Astrocyte of the cerebellum (primary cell): ENCODE results near the gene CDS2.
A peak's percentile ranks its signal among the peaks of the same experiment; 100 is the strongest.

Experiments
- DNase-seq: peaks from one replicate; pipeline ENCODE4 v3.0.0-alpha.2; 2011; ENCODE audit warnings: low read depth
- H3K4me3 ChIP-seq: 2 replicates; pipeline ENCODE4 v1.5.1; 2011; ENCODE audit warnings: mild to moderate bottlenecking, low read depth, low read length, moderate library complexity
- in situ Hi-C: cut with HindIII; loops from 2 replicates; pipeline ENCODE4 v1.10.0; 2017; ENCODE audit warnings: low sequenced_read_pairs
- TF ChIP-seq, protein P1 (sequence below): IDR thresholded peaks from 2 replicates; pipeline ENCODE4 v1.5.1; 2012; ENCODE audit warnings: low read length, low read depth, moderate library complexity, mild to moderate bottlenecking; ENCODE audit errors: missing control alignments

The CDS2 gene

DNA sequence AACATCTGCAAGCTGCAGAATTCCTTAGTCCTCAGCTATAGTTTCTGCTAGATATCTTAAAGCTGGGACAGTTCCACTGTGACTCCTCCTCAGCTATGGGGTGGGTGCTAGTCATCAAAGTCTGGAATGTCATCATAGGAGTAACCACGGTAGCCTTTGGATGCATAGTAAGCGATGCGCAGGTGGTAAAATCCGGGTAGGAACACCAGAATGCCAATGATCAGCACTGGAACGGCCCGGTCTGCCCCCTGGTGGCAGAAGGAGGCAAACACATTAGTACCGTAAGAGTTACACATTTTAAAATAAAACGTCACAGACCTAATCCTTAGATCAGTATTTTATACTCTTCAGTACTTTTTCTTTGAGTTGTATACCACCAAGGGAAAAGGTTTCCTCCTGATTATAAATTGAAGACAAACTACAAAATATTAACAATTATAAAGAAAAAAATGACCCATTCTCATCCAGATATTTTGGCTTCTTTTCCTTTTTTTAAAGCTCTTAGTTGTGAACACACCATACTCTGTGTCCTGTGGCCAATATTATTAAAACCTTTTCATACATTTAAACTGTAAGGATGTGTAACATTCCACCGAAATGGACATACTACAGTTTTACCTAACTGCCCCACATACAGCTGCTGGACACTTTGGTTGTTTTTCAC, 26.0 kb upstream of the CDS2 start:
- DNase-seq, result no peak
- H3K4me3 ChIP-seq, result no peak overlapping the region
- TF ChIP-seq, protein P1, sequence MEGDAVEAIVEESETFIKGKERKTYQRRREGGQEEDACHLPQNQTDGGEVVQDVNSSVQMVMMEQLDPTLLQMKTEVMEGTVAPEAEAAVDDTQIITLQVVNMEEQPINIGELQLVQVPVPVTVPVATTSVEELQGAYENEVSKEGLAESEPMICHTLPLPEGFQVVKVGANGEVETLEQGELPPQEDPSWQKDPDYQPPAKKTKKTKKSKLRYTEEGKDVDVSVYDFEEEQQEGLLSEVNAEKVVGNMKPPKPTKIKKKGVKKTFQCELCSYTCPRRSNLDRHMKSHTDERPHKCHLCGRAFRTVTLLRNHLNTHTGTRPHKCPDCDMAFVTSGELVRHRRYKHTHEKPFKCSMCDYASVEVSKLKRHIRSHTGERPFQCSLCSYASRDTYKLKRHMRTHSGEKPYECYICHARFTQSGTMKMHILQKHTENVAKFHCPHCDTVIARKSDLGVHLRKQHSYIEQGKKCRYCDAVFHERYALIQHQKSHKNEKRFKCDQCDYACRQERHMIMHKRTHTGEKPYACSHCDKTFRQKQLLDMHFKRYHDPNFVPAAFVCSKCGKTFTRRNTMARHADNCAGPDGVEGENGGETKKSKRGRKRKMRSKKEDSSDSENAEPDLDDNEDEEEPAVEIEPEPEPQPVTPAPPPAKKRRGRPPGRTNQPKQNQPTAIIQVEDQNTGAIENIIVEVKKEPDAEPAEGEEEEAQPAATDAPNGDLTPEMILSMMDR, result peak; percentile 73
- in situ Hi-C loops, result no loop called here

GRCh38 chr20:5104479-5104878, 22.3 kb upstream of the CDS2 start:
- in situ Hi-C loops, result no loop called here
- TF ChIP-seq, protein P1, result no peak
- DNase-seq, result no peak
- H3K4me3 ChIP-seq, result no peak overlapping the region

GRCh38 chr20:5109276-5109675, 17.5 kb upstream of the CDS2 start:
- TF ChIP-seq, protein P1, result no peak
- H3K4me3 ChIP-seq, result no peak overlapping the region
- no peak for DNase-seq
- in situ Hi-C loops, result no loop called here

- DNase-seq, result no peak
- peak overlapping the region; percentile 73 for H3K4me3 ChIP-seq
- in situ Hi-C loops, result no loop called here
- TF ChIP-seq, protein P1, result no peak
Measured at GRCh38 chr20:5113615-5113986, 13.2 kb upstream of the CDS2 start.

- TF ChIP-seq, protein P1, result no peak
- H3K4me3 ChIP-seq, result no peak overlapping the region
- DNase-seq, result no peak
- in situ Hi-C loops, result no loop called here
Measured at GRCh38 chr20:5114403-5114802, 12.4 kb upstream of the CDS2 start.

GRCh38 chr20:5116875-5117274, 9.9 kb upstream of the CDS2 start:
- DNase-seq, result no peak
- TF ChIP-seq, protein P1, result no peak
- H3K4me3 ChIP-seq, result no peak overlapping the region
- in situ Hi-C loops, result no loop called here
